Mucosa of rectum (tissue), 2 donors: Measurements from ENCODE around the gene BCL2.

Experiments used
- H3K27ac ChIP-seq, 2 donors: one replicate each; pipeline ENCODE4 v1.7.0; 2013; ENCODE audit warnings: inconsistent platforms in 2 of 2, low read depth in 2 of 2, low read length in 2 of 2
- H3K27me3 ChIP-seq, 2 donors: one replicate each; pipeline ENCODE4 v1.7.0; 2013; ENCODE audit warnings: low read length in 2 of 2; ENCODE audit not compliant: control insufficient read depth in 2 of 2, insufficient read depth in 2 of 2
- H3K36me3 ChIP-seq, 2 donors: one replicate each; pipeline ENCODE4 v1.7.0; 2013; ENCODE audit warnings: low read length in 2 of 2; ENCODE audit not compliant: control insufficient read depth in 2 of 2, insufficient read depth in 2 of 2
- H3K4me1 ChIP-seq, 2 donors: one replicate each; pipeline ENCODE4 v1.7.0; 2013; ENCODE audit warnings: low read length in 2 of 2, mild to moderate bottlenecking in 1 of 2; ENCODE audit not compliant: control insufficient read depth in 2 of 2, insufficient read depth in 2 of 2
- H3K4me3 ChIP-seq, 2 donors: one replicate each; pipeline ENCODE4 v1.7.0; 2013; ENCODE audit warnings: low read length in 2 of 2
- H3K9ac ChIP-seq, 2 donors: one replicate each; pipeline ENCODE4 v1.7.0; 2013; ENCODE audit warnings: low read length in 2 of 2, low read depth in 1 of 2, mild to moderate bottlenecking in 1 of 2
- H3K9me3 ChIP-seq, 2 donors: one replicate each; pipeline ENCODE4 v1.7.0; 2013; ENCODE audit warnings: low read length in 2 of 2; ENCODE audit not compliant: control insufficient read depth in 2 of 2
- donor health status: healthy.
- donor health status: Normal muscosa, but diverticular disease.

BCL2 gene

GRCh38 chr18:63348508-63349136 lies 29.1 kb upstream of the BCL2 start:
- peaks cover 42 to 67% of the 10 kb centered on the region in 2 donors for H3K36me3 ChIP-seq
- no peak overlapping the region for H3K9ac ChIP-seq
- H3K4me3 ChIP-seq = no peak overlapping the region
- H3K27me3 ChIP-seq = no peaks in the 10 kb centered on the region
- H3K4me1 ChIP-seq = no peaks in the 10 kb centered on the region
- no peak overlapping the region for H3K27ac ChIP-seq
- H3K9me3 ChIP-seq = no peaks in the 10 kb centered on the region

- Histone ChIP-seq H3K4me3 (no peak overlapping the region), H3K27me3 (no peaks in the 10 kb centered on the region), H3K4me1 (no peaks in the 10 kb centered on the region), H3K9me3 (no peaks in the 10 kb centered on the region), H3K9ac (no peak overlapping the region), H3K27ac (no peak overlapping the region), H3K36me3 (peaks cover 44 to 68% of the 10 kb centered on the region in 2 donors)
Observed at GRCh38 chr18:63346480-63347183, 27.1 kb upstream of the BCL2 start.

GRCh38 chr18:63346031-63346430 lies 26.5 kb upstream of the BCL2 start:
- Histone ChIP-seq H3K9ac (no peak overlapping the region), H3K27me3 (no peaks in the 10 kb centered on the region), H3K36me3 (peaks cover 42 to 64% of the 10 kb centered on the region in 2 donors), H3K4me3 (no peak overlapping the region), H3K9me3 (no peaks in the 10 kb centered on the region), H3K4me1 (no peaks in the 10 kb centered on the region), H3K27ac (no peak overlapping the region)

GRCh38 chr18:63344918-63345317 lies 25.3 kb upstream of the BCL2 start:
- Histone ChIP-seq H3K4me3 (no peak overlapping the region), H3K9me3 (no peaks in the 10 kb centered on the region), H3K36me3 (peaks cover 41 to 61% of the 10 kb centered on the region in 2 donors), H3K4me1 (no peaks in the 10 kb centered on the region), H3K9ac (no peak overlapping the region), H3K27ac (no peak overlapping the region), H3K27me3 (no peaks in the 10 kb centered on the region)

GRCh38 chr18:63344263-63344662 lies 24.7 kb upstream of the BCL2 start:
- H3K9me3 ChIP-seq = no peaks in the 10 kb centered on the region
- H3K36me3 ChIP-seq = peaks cover 40 to 54% of the 10 kb centered on the region in 2 donors
- no peak overlapping the region for H3K27ac ChIP-seq
- no peaks in the 10 kb centered on the region for H3K4me1 ChIP-seq
- no peak overlapping the region for H3K4me3 ChIP-seq
- H3K9ac ChIP-seq = no peak overlapping the region
- H3K27me3 ChIP-seq = no peaks in the 10 kb centered on the region

- H3K4me3 ChIP-seq = no peak overlapping the region
- no peak overlapping the region for H3K27ac ChIP-seq
- no peak overlapping the region for H3K9ac ChIP-seq
- H3K27me3 ChIP-seq = no peaks in the 10 kb centered on the region
- peaks cover 43 to 63% of the 10 kb centered on the region in 2 donors for H3K36me3 ChIP-seq
- no peaks in the 10 kb centered on the region for H3K4me1 ChIP-seq
- no peaks in the 10 kb centered on the region for H3K9me3 ChIP-seq
Observed at GRCh38 chr18:63342206-63342605, 22.6 kb upstream of the BCL2 start.

- no peak overlapping the region for H3K9ac ChIP-seq
- no peak overlapping the region for H3K4me3 ChIP-seq
- H3K36me3 ChIP-seq = peaks cover 46 to 60% of the 10 kb centered on the region in 2 donors
- H3K27ac ChIP-seq = no peak overlapping the region
- no peaks in the 10 kb centered on the region for H3K27me3 ChIP-seq
- H3K9me3 ChIP-seq = no peaks in the 10 kb centered on the region
- H3K4me1 ChIP-seq = no peaks in the 10 kb centered on the region
Observed at GRCh38 chr18:63339920-63340484, 20.4 kb upstream of the BCL2 start.

GRCh38 chr18:63336366-63337099 lies 17.0 kb upstream of the BCL2 start:
- no peaks in the 10 kb centered on the region for H3K27me3 ChIP-seq
- no peaks in the 10 kb centered on the region for H3K4me1 ChIP-seq
- H3K9me3 ChIP-seq = no peaks in the 10 kb centered on the region
- no peak overlapping the region for H3K4me3 ChIP-seq
- H3K27ac ChIP-seq = peak overlapping the region in 1 of 2 donors; percentile 11
- H3K36me3 ChIP-seq = peaks cover 50 to 58% of the 10 kb centered on the region in 2 donors
- no peak overlapping the region for H3K9ac ChIP-seq

GRCh38 chr18:63331105-63331504 lies 11.5 kb upstream of the BCL2 start:
- Histone ChIP-seq H3K4me1 (no peaks in the 10 kb centered on the region), H3K27ac (no peak overlapping the region), H3K9me3 (no peaks in the 10 kb centered on the region), H3K27me3 (no peaks in the 10 kb centered on the region), H3K9ac (no peak overlapping the region), H3K4me3 (no peak overlapping the region), H3K36me3 (peaks cover 31 to 44% of the 10 kb centered on the region in 2 donors)
